RWPE1 (cell line): ENCODE measurements around the gene THTPA.
"Not testable (repeated sequence)": the region's sequence is repeated elsewhere in the genome, so short reads cannot be mapped to it uniquely, and the experiment has no call there.

Source experiments
- CTCF ChIA-PET: fragments of 350-600 bp; sonication (Branson Sonifier 250); formaldehyde crosslinking; extraction: SDS; loops from one replicate; lab custom pipeline; 2021; lab: Yijun Ruan, JAX
- POLR2A ChIA-PET: fragments of 400-600 bp; formaldehyde crosslinking; extraction: SDS; loops from one replicate; lab custom pipeline; 2020; ENCODE audit warnings: antibody characterized with exemption; ENCODE audit not compliant: low non-redundant PET; lab: Yijun Ruan, JAX
- DNase-seq: peaks from one replicate; pipeline ENCODE4 v3.0.0; 2012; ENCODE audit warnings: low spot score
- H3K27ac ChIP-seq: fragments of 450-650 bp; 2 replicates; pipeline ENCODE4 v1.5.1; 2017
- TF ChIP-seq, protein P1 (sequence below): fragments of 450-650 bp; conservative IDR thresholded peaks from 2 replicates; pipeline ENCODE4 v1.5.1; 2017; ENCODE audit warnings: low read depth, mild to moderate bottlenecking

THTPA gene

DNA sequence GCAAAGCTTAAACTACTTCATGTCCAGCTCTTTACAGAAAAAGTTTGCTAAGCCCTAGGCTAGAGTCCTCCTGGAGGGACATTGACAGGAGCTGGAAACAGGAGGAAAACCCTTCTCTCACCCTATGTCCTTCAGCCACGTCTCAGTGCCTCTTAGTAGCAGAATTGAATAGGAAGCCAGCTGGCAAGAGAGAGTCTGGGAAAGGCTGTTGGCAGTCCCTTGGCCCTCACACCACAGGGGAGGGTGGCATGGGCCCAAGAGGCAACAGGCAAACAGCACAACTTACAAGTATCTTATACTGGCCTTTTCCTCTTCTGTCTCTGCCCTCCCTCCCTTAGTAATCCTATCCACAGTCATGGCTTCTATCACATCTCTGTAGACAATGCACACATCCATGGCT is 52.4 kb downstream of the THTPA start:
- CTCF ChIA-PET: no interaction called here
- POLR2A ChIA-PET: no interaction called here
- TF ChIP-seq, protein P1, sequence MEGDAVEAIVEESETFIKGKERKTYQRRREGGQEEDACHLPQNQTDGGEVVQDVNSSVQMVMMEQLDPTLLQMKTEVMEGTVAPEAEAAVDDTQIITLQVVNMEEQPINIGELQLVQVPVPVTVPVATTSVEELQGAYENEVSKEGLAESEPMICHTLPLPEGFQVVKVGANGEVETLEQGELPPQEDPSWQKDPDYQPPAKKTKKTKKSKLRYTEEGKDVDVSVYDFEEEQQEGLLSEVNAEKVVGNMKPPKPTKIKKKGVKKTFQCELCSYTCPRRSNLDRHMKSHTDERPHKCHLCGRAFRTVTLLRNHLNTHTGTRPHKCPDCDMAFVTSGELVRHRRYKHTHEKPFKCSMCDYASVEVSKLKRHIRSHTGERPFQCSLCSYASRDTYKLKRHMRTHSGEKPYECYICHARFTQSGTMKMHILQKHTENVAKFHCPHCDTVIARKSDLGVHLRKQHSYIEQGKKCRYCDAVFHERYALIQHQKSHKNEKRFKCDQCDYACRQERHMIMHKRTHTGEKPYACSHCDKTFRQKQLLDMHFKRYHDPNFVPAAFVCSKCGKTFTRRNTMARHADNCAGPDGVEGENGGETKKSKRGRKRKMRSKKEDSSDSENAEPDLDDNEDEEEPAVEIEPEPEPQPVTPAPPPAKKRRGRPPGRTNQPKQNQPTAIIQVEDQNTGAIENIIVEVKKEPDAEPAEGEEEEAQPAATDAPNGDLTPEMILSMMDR: no peak
- H3K27ac ChIP-seq: no peak overlapping the region
- DNase-seq: no peak

DNA sequence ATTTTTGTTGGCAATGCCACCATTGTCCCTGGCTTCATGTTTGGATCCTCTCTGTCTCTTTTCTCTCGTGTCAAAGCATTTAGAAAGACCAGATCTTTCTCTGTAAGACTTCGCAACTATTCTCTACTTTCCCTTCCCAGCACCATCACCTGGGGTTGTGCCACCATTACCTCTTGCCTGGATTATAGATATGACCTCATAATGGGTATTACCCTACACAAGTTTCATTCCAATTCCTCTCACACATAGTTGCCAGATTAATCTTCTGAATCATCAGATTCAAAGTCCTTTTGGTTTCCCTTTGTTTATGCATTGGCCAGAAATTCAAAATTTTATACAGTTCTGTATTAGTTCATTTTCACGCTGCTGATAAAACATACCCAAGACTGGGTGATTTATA is 52.9 kb downstream of the THTPA start:
- ChIA-PET CTCF (no interaction called here), POLR2A (no interaction called here)
- TF ChIP-seq, protein P1: no peak
- no peak for DNase-seq
- no peak overlapping the region for H3K27ac ChIP-seq

GRCh38 chr14:23609411-23610089 is 53.5 kb downstream of the THTPA start:
- H3K27ac ChIP-seq, CTCF ChIA-PET, DNase-seq, POLR2A ChIA-PET: not testable (repeated sequence)
